HL-60 (cell line): Measurements from ENCODE around the gene ADAMTS17.

ENCODE experiments used
- POLR2AphosphoS5 ChIP-seq: IDR thresholded peaks from 2 replicates; pipeline ENCODE4 v1.6.1; 2012; ENCODE audit warnings: low read depth
- TF ChIP-seq, protein P1 (sequence below): IDR thresholded peaks from one replicate; pipeline ENCODE4 v1.5.1; 2011; ENCODE audit warnings: low read length, control low read depth, inconsistent platforms; ENCODE audit not compliant: insufficient read depth

DNA sequence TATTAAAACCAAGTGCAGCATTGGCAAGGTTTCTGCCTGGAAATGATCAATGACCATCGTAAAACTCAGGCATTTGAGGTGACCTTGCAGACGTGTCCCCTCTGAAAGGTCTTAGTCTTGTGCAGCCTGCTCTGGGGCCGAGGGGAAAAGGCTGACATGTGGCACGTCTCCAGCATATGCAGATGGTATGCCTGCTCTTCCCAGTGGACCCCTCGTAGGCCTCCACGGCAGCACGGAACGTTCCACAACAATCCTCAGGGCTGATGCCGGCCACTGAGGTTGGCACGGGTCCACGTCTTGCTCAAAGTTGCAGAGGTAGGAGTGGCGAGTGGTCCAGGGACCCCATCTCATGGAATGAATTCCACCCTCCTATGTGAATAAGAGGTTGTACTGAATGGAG is 361.0 kb downstream of the ADAMTS17 start:
- TF ChIP-seq, protein P1, sequence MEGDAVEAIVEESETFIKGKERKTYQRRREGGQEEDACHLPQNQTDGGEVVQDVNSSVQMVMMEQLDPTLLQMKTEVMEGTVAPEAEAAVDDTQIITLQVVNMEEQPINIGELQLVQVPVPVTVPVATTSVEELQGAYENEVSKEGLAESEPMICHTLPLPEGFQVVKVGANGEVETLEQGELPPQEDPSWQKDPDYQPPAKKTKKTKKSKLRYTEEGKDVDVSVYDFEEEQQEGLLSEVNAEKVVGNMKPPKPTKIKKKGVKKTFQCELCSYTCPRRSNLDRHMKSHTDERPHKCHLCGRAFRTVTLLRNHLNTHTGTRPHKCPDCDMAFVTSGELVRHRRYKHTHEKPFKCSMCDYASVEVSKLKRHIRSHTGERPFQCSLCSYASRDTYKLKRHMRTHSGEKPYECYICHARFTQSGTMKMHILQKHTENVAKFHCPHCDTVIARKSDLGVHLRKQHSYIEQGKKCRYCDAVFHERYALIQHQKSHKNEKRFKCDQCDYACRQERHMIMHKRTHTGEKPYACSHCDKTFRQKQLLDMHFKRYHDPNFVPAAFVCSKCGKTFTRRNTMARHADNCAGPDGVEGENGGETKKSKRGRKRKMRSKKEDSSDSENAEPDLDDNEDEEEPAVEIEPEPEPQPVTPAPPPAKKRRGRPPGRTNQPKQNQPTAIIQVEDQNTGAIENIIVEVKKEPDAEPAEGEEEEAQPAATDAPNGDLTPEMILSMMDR: no peak
- TF ChIP-seq POLR2AphosphoS5: no peak
